HepG2 (cell line): ENCODE data around the gene ARHGEF16. TPM values are rescaled to one million over a fixed set of nuclear protein-coding genes. Genes with fewer than 3 reads are reported as not detected.
A peak's percentile ranks its signal among the peaks of the same experiment; 100 is the strongest.

Source experiments
- ATAC-seq: fragments of 200-7000 bp; cut with Tn5 transposase; 3 replicates; pipeline ENCODE4 v1.9.1; 2020; ENCODE audit warnings: mild to moderate bottlenecking, moderate library complexity
- BruUV-seq: library from RNA; stranded (reverse); fragments of 400-500 nt; replicated peaks from 2 replicates; lab custom pipeline; 2021; lab: Mats Ljungman, UMichigan
- CTCF ChIA-PET: fragments of 300-600 bp; formaldehyde crosslinking; extraction: SDS; loops from one replicate; lab custom pipeline; 2021; ENCODE audit warnings: low total read pairs, inconsistent platforms, low intra/inter-chr PET ratio; lab: Yijun Ruan, JAX
- POLR2A ChIA-PET: fragments of 350-600 bp; sonication (Branson Sonifier 250); formaldehyde crosslinking; loops from one replicate; lab custom pipeline; 2020; ENCODE audit warnings: antibody characterized with exemption, inconsistent platforms; lab: Yijun Ruan, JAX
- DNase-seq: peaks from one replicate; pipeline ENCODE4 v3.0.0-alpha.2; 2015; ENCODE audit warnings: low spot score
- FAIRE-seq: peaks from 3 replicates; lab custom pipeline; 2011; peaks lifted over from hg19 to GRCh38; lab: Jason Lieb, UNC
- H2AFZ ChIP-seq: one replicate; pipeline ENCODE4 v1.6.1; 2011; ENCODE audit warnings: low read length, inconsistent platforms
- H3K27ac ChIP-seq: fragments of 300-600 bp; 3 replicates; pipeline ENCODE4 v1.8.0; 2011; ENCODE audit warnings: mixed run types, mild to moderate bottlenecking, mixed read lengths, low read length, inconsistent platforms; ENCODE audit not compliant: insufficient read depth; ENCODE audit errors: extremely low read length
- H3K27me3 ChIP-seq, 2 experiments: fragments of 200-600 bp in 1 of 2; 2 replicates in 1 of 2; 3 replicates in 1 of 2; pipeline versions ENCODE4 v1.6.0 to v1.8.0; 2011; ENCODE audit warnings: low read length in 2 of 2, mild to moderate bottlenecking in 2 of 2, moderate library complexity in 2 of 2, inconsistent platforms in 1 of 2; ENCODE audit not compliant: insufficient read depth in 2 of 2, control insufficient read depth in 1 of 2
- H3K36me3 ChIP-seq, 2 experiments: fragments of 200-600 bp in 1 of 2; replicated peaks in 1 of 2; 2 replicates in 1 of 2; 3 replicates in 1 of 2; pipeline versions ENCODE4 v1.5.1 to v1.8.0; 2011; ENCODE audit warnings: low read length in 2 of 2, inconsistent platforms in 1 of 2; ENCODE audit not compliant: insufficient read depth in 2 of 2, control insufficient read depth in 1 of 2
- H3K4me1 ChIP-seq: 2 replicates; pipeline ENCODE4 v1.5.1; 2012; ENCODE audit warnings: low read length, inconsistent platforms; ENCODE audit not compliant: insufficient read depth
- H3K4me2 ChIP-seq: 2 replicates; pipeline ENCODE4 v1.6.0; 2011; ENCODE audit warnings: low read depth, low read length, inconsistent platforms
- H3K4me3 ChIP-seq, 3 experiments: fragments of 200-600 bp in 1 of 3; sonication (generic), shearing (Covaris generic) in 1 of 3; replicated peaks in 1 of 3; 2 replicates each; pipeline ENCODE4 v1.5.1; 2011 to 2016; ENCODE audit warnings: low read length in 3 of 3, inconsistent platforms in 2 of 3, low read depth in 2 of 3, mild to moderate bottlenecking in 2 of 3, control low read depth in 1 of 3, mixed read lengths in 1 of 3; ENCODE audit not compliant: insufficient read depth in 1 of 3
- H3K79me2 ChIP-seq: one replicate; pipeline ENCODE4 v1.6.1; 2011; ENCODE audit warnings: low read length, inconsistent platforms; ENCODE audit not compliant: insufficient read depth
- H3K9ac ChIP-seq: 2 replicates; pipeline ENCODE4 v1.6.0; 2011; ENCODE audit warnings: mild to moderate bottlenecking, low read depth, low read length, inconsistent platforms; ENCODE audit not compliant: insufficient read depth
- H3K9me3 ChIP-seq: 2 replicates; pipeline ENCODE4 v1.5.1; 2012; ENCODE audit warnings: mild to moderate bottlenecking, low read length
- H4K20me1 ChIP-seq: 2 replicates; pipeline ENCODE4 v1.6.0; 2011; ENCODE audit warnings: inconsistent platforms, mild to moderate bottlenecking, low read length, moderate library complexity; ENCODE audit not compliant: insufficient read depth
- AGO2 ChIP-seq: fragments of 200-400 bp; formaldehyde crosslinking; optimal IDR thresholded peaks from 2 replicates; pipeline ENCODE3; 2017; ENCODE audit warnings: mild to moderate bottlenecking, low read depth, low read length, moderate library complexity
- ATRX ChIP-seq: sonication (generic); formaldehyde crosslinking; IDR thresholded peaks from 2 replicates; pipeline ENCODE4 v1.4.0; 2020; ENCODE audit warnings: missing genetic modification reagents, borderline replicate concordance
- GTF2F1 ChIP-seq: fragments of 150-350 bp; IDR thresholded peaks from 2 replicates; pipeline ENCODE4 v1.6.1; 2014; ENCODE audit warnings: low read length
- MNT ChIP-seq: fragments of 450-650 bp; IDR thresholded peaks from 2 replicates; pipeline ENCODE4 v1.6.1; 2016
- ZBTB1 ChIP-seq: sonication (generic); formaldehyde crosslinking; IDR thresholded peaks from 2 replicates; pipeline ENCODE4 v1.4.0; 2020; ENCODE audit warnings: missing genetic modification reagents, borderline replicate concordance
- ZBTB4 ChIP-seq: sonication (generic); formaldehyde crosslinking; IDR thresholded peaks from 2 replicates; pipeline ENCODE4 v1.4.0; 2020; ENCODE audit warnings: missing genetic modification reagents, mild to moderate bottlenecking, borderline replicate concordance
- WGBS: methylation state at CpG from one replicate; pipeline ENCODE4 v1.1.6; 2017; ENCODE audit warnings: low lambda C conversion rate; 5-methylcytosine and 5-hydroxymethylcytosine counted together
- in situ Hi-C: cut with HindIII; loops from 2 replicates; pipeline ENCODE4 v1.10.0; 2017; ENCODE audit warnings: low pct_unique_long_range_greater_than_20kb; ENCODE audit not compliant: extremely low pct_ligation_motif_present
- intact Hi-C: fragments of 100-400 bp; cut with micrococcal nuclease; formaldehyde crosslinking; loops from one replicate; pipeline ENCODE4 v1.10.0; 2022; ENCODE audit not compliant: unreplicated experiment
- polyA plus RNA-seq, 8 experiments: library from polyadenylated mRNA; depleted of rRNA in 3 of 8; stranded (reverse) in 7 of 8; unstranded in 1 of 8; fragments of >200 nt; fragmentation: Illumina TruSeq in 4 of 8; extraction: Trizol in 4 of 8; gene quantifications; 2 replicates each; pipeline versions ENCODE4 v1.2.1 to v1.2.3, GENCODE V29; 2011 to 2016; ENCODE audit warnings: low read depth in 4 of 8, missing spikeins in 1 of 8, mixed read lengths in 1 of 8; ENCODE audit not compliant: insufficient read depth in 1 of 8
- total RNA-seq, 5 experiments: library from RNA; depleted of rRNA; stranded (reverse); fragments of >200 nt; fragmentation: Illumina TruSeq; extraction: Trizol; gene quantifications; 2 replicates each; pipeline ENCODE4 v1.2.3, GENCODE V29; 2016; ENCODE audit warnings: low read depth in 1 of 5

The ARHGEF16 gene
- total and polyA plus RNA-seq, 2 of the 13 experiments (the other 11 are each of a cell fraction or from before 2014, with no cell fraction given), result 20.3 to 39.9 TPM

DNA sequence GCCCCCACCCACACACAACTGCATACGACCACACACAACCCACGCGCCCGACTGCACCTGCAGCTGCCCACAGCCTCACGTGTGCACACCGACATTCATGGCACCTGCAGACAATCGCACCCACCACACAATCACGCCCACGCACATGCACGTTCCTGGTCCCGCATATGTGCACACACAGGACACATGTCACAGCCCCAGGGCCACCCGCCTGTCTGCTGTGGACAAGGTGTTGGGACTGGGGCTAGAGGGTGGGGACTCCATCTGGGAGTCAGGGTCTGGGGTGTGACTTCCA, 56.4 kb downstream of the ARHGEF16 start:
- H3K27ac ChIP-seq, result no peak overlapping the region
- BruUV-seq, result no TSS peak
- no peak overlapping the region for H2AFZ ChIP-seq
- H3K4me2 ChIP-seq, result no peak overlapping the region
- in situ Hi-C loops, result no loop called here
- no peaks in the 10 kb centered on the region for H4K20me1 ChIP-seq
- CTCF ChIA-PET, result no interaction called here
- H3K9me3 ChIP-seq, result no peaks in the 10 kb centered on the region
- H3K9ac ChIP-seq, result no peak overlapping the region
- no peaks in the 10 kb centered on the region for H3K36me3 ChIP-seq
- POLR2A ChIA-PET, result no interaction called here
- no peak for FAIRE-seq
- intact Hi-C loops, result no loop called here
- peaks cover 2 to 15% of the 10 kb centered on the region in 2 experiments; a peak in 3 of 5 replicates for H3K27me3 ChIP-seq
- H3K79me2 ChIP-seq, result no peaks in the 10 kb centered on the region
- no peak overlapping the region for H3K4me3 ChIP-seq
- DNase-seq, result no peak
- no peak for ATAC-seq
- TF ChIP-seq AGO2, result peak; percentile 1
- TF ChIP-seq ZBTB4 (CRISPR knock-in tag), result no peak
- TF ChIP-seq ATRX (CRISPR knock-in tag), result no peak
- TF ChIP-seq MNT, result peak; percentile 58
- TF ChIP-seq GTF2F1, result no peak
- TF ChIP-seq ZBTB1, result no peak
- H3K4me1 ChIP-seq, result no peaks in the 10 kb centered on the region
- 10% methylated on average over 2 of the region's 12 CpGs for WGBS
